AG04449 (cell line): ENCODE measurements around the gene TRIO.

Source experiments
- CTCF ChIA-PET: fragments of 350-600 bp; formaldehyde crosslinking; extraction: SDS; loops from one replicate; lab custom pipeline; 2021; ENCODE audit warnings: antibody characterized with exemption; lab: Yijun Ruan, JAX
- POLR2A ChIA-PET: fragments of 400-600, 350-600 bp; formaldehyde crosslinking; extraction: SDS; loops from one replicate; lab custom pipeline; 2020; ENCODE audit warnings: antibody characterized with exemption, inconsistent platforms; lab: Yijun Ruan, JAX
- DNase-seq: peaks from one replicate; pipeline ENCODE4 v3.0.0-alpha.2; 2010; ENCODE audit warnings: low read depth, low spot score
- H3K4me3 ChIP-seq: 2 replicates; pipeline ENCODE4 v1.5.1; 2011; ENCODE audit warnings: low read depth, mild to moderate bottlenecking, control low read depth, low read length
- CTCF ChIP-seq: IDR thresholded peaks from one replicate; pipeline ENCODE4 v1.5.1; 2011; ENCODE audit warnings: mild to moderate bottlenecking, moderate library complexity, low read length, control low read depth, inconsistent platforms; ENCODE audit not compliant: insufficient read depth; ENCODE audit errors: missing control alignments

Gene TRIO

DNA sequence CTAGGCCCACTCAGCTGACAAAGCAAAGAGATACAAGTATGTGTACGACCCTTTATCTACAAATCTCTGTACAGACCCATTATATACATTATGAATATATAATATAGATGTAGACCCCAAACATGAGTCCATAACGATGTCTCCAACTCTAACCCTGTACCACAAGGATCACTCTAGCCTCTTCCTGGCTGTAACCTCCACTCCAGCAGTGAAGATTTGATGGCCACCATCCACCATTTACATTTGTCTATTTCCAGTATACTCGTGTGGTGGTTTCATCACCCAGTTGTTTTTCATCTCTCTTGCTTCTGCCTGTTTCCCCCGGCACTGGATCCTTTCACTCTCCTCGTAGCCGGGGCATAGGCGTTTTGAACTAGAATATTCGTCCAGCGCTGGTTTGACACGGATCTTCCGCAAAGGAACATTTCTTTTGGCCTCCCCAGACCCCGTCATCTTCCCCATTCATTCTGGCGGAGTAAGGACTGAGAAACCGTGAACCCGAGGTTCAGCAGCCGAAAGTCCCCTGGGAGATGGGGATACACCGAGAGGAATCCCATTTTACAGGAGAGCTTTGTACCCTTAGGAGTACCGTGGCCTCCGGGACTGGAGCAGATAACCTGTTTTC, 828 bp upstream of the TRIO start:
- no peak for DNase-seq
- CTCF ChIA-PET, result interaction anchor here (0.7 to 2.3 kb wide), 8 partner anchors 8 to 159 kb away, joined by 3 to 10 read pairs (median 4); no protein-coding TSS in a partner anchor
- POLR2A ChIA-PET, result interaction anchor here (1.0 to 3.5 kb wide), 7 partner anchors 12 to 131 kb away, joined by 4 to 20 read pairs (median 7); no protein-coding TSS in a partner anchor
- peak overlapping the region; percentile 95 for H3K4me3 ChIP-seq
- no peak for TF ChIP-seq CTCF

DNA sequence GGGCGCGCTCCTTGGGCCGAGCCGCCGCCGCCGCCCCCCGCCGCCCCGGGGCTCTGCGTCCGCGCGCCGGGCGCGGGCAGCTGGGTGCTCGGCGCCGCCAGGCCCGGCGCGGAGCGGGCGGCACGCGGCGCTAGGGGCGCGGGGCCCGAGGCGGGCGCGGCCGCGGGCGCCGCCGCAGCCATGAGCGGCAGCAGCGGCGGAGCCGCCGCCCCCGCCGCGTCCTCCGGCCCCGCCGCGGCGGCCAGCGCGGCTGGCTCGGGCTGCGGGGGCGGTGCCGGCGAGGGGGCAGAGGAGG, 351 bp downstream of the TRIO start:
- POLR2A ChIA-PET, result interaction anchor here (0.6 to 3.5 kb wide), 10 partner anchors 11 to 132 kb away, joined by 3 to 20 read pairs (median 5); no protein-coding TSS in a partner anchor
- no peak for DNase-seq
- TF ChIP-seq CTCF, result no peak
- CTCF ChIA-PET, result interaction anchor here (0.7 to 2.3 kb wide), 6 partner anchors 10 to 157 kb away, joined by 3 to 10 read pairs (median 5); no protein-coding TSS in a partner anchor
- H3K4me3 ChIP-seq, result peak overlapping the region; percentile 95

DNA sequence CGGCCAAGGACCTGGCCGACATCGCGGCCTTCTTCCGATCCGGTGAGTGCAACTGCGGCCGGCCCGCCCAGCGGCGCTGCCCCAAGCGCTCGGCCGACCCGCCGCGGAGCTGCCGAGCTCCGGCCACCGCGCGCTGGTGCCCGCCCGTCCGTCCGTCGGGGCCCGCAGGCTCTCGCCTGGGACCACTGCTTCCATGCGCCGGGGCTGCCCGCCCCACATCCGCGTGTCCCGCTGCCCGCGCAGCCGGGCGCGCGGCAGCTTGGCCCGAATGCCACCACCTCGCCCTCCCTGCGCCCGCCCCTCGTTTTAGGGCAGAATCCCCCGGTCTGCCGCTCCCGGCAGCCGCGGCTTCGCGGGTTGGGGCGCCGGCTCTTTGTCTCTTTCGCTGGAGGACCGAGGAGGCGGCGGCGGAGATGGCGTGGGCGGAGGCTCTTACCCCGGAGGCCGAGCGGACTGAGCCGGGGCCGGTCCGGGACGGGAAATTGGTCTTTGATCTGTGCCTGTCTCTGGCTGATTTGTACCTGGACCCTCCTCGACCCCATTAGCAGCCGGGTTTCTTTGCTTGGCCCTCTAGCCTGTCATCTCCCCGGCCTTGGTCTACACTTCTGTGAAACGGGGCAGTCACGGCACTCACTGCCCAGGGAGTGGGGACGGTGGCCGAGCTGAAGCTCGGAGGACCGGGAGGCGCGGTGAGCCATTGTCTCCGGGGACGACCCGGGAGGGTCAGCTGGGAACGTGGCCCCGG, 871 bp downstream of the TRIO start:
- no peak for TF ChIP-seq CTCF
- peak overlapping the region; percentile 95 for H3K4me3 ChIP-seq
- POLR2A ChIA-PET, result interaction anchor here (1.3 to 3.5 kb wide), 6 partner anchors 11 to 133 kb away, joined by 3 to 20 read pairs (median 8); no protein-coding TSS in a partner anchor
- DNase-seq, result no peak
- CTCF ChIA-PET, result interaction anchor here (1.9 to 2.3 kb wide), 3 partner anchors 10 to 156 kb away, joined by 6 to 10 read pairs (median 7); no protein-coding TSS in a partner anchor

- CTCF ChIA-PET, result interaction anchor here (0.6 to 1.1 kb wide), 4 partner anchors 16 to 155 kb away, joined by 3 read pairs; no protein-coding TSS in a partner anchor
These were observed 1.7 kb downstream of the TRIO start for GRCh38 chr5:14144586-14145434.

More at GRCh38 chr5:14144586-14145434, 1.7 kb downstream of the TRIO start:
- TF ChIP-seq CTCF, result no peak
- POLR2A ChIA-PET, result interaction anchor here (0.7 to 3.5 kb wide), 12 partner anchors 9 to 134 kb away, joined by 3 to 20 read pairs (median 5); no protein-coding TSS in a partner anchor
- peak overlapping the region; percentile 95 for H3K4me3 ChIP-seq
- DNase-seq, result no peak
